ENCODE measurements around the gene SNX17.

Gene SNX17

DNA sequence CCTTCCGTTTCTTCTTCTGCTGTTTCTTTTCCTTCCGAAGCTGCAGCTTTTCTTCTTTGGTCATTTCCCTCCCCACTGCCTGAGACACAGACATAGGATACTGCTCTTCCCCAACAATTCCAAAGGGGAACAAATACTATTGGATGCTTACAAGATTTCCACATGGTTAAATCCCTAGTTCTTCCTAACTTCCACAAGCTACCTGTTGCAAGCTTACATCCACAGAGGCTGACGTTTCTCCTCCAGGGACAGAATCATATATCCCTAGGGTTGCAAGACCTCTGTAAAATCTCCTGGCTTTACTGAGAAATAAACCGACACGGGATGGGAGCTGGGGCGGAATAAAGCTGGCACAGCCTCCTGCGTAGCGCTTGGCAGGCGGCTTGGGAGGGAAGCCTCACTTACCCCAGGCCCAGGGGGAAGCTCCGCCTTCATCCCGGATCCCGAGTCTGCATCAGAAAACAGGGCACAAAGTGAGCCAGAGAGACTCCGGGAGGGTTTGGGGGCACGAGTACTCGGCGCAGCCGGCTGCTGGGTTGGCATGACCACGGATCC, 868 bp upstream of the SNX17 start:
- peak in 1 of 2 experiments; percentile 52 for DNase-seq

DNA sequence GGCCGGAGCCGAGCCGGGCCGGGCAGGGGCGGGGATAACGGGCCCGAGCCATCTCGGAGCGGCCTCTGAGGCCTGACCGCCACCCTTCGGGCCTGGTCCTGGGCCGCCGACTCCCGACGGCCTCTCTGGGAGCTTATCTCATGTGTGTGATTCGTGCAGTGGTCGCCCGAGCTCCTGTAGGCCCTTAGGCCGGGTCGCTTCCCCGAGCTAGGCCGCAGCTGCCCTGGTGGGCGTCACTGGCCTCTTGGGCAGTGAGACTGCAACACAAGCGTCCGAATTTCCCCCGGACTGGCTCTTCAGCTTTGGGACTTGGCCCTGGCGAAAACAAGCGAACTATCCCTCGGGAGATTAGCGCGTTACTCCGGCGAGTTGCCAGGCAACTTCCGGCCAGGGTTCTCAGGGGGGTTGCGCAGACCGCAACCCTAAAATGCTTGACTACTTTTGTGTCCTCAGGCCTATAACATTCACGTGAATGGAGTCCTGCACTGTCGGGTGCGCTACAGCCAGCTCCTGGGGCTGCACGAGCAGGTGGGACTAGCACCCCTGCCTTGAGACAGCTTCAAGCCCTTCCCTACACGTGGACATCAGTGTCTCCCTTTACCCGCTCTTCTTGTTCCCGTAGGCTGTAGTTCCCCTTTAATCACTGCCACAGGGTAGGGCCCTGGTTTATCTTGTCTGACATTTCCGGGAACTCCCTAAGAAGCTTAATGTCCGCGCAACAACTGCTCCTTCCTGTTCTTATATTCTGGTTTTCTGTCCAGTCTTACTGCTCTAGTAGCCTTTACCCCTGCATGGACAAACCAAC, 602 bp downstream of the SNX17 start:
- DNase-seq, result peak; percentile 36 to 45

- DNase-seq, result no peak
Measured at GRCh38 chr2:27372937-27373336, 2.5 kb downstream of the SNX17 start.

DNA sequence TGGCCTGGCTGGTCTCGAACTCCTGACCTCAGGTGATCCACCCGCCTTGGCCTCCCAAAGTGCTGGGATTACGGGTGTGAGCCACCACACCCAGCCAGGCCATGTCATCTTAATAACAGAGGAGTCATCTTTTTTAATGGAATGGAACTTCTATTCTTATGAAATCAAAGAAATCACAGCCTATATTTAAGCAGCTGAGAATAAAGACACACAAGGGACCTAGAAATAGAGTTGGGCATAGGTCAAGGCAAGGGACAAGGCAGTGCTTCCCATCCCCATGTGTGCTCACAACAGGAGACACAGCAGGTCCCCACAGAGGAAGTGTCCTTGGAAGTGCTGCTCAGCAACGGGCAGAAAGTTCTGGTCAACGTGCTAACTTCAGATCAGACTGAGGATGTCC, 3.2 kb downstream of the SNX17 start:
- no peak for DNase-seq

- DNase-seq, result no peak
Measured at GRCh38 chr2:27375513-27376099, 5.2 kb downstream of the SNX17 start.

DNA sequence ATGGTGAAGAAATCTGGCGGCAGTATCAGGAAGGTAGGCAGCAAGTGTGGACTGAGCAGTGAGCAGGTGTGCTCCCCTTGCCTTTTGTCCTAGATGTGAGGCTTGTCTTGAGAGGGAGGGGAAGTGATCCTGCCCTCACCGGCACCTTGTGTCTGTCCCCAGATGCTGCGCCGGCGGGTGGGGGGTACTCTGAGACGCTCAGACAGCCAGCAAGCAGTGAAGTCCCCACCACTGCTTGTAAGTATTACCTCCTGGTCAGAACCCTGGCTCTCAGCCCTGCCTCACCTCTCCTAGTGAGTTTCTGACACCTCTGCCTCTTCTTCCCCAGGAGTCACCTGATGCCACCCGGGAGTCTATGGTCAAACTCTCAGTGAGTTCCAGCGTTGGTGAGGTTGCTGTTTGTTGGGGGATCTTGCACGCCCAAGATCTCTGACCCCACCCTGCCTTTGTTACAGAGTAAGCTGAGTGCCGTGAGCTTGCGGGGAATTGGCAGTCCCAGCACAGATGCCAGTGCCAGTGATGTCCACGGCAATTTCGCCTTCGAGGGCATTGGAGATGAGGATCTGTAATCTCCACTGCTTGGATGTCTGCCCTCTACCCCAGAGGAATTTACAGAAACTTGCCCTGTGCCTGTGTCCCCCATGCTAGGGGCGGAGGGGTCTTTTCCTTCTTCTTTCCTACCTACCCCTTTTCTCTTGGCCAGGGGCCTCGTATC, 5.9 kb downstream of the SNX17 start:
- DNase-seq, result no peak

- no peak for DNase-seq
Measured at GRCh38 chr2:27376866-27377617, 6.6 kb downstream of the SNX17 start.

GRCh38 chr2:27377618-27378095, 7.2 kb downstream of the SNX17 start:
- DNase-seq, result no peak

GRCh38 chr2:27378096-27378808, 7.8 kb downstream of the SNX17 start:
- no peak for DNase-seq

DNA sequence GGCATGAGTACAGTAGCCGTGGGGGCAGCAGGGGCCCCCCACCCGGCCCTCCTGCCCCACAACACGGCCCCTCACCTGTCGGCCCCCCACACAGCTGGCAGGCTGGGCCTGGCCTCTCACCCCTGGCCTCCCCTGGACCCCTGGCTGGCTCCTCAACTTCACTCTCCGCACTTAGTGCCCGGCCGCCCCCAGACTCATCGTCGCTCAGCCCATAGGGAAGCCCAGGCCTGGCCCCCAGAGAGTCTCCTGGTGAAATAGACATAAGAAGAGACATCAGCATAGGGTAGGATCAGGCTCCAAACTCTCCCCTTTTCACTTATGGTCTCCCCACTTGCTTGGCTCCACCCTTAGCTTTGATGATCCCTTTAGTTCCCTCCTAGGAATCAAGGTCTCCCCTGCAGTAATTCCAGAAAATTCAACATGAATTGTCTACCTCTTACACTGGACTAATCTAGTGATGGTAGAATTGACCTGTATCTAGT, 8.4 kb downstream of the SNX17 start:
- no peak for DNase-seq

DNA sequence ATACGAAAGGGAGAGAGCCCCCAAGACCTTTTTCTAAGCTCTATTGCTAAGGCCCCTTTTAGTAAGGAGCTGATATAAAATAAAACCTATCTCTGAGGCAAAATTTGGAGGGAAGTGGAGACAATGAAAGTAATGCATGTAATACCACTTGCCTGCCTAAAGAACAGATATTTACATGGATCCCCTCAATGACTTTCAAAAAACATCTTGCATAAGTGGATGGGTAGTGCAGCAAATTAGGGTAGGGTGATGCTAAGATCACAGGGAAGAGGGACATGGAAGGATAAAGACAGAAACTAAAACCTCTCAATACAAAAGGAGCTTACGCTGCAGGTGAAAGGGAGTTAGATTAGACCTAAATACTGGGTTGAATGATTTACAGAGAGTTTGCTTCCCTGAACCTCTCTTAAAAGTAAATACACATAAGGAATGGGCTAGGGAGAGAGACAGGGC, 9.0 kb downstream of the SNX17 start:
- DNase-seq, result no peak

GRCh38 chr2:27379836-27380625, 9.6 kb downstream of the SNX17 start:
- peak; percentile 60 to 69 for DNase-seq

DNA sequence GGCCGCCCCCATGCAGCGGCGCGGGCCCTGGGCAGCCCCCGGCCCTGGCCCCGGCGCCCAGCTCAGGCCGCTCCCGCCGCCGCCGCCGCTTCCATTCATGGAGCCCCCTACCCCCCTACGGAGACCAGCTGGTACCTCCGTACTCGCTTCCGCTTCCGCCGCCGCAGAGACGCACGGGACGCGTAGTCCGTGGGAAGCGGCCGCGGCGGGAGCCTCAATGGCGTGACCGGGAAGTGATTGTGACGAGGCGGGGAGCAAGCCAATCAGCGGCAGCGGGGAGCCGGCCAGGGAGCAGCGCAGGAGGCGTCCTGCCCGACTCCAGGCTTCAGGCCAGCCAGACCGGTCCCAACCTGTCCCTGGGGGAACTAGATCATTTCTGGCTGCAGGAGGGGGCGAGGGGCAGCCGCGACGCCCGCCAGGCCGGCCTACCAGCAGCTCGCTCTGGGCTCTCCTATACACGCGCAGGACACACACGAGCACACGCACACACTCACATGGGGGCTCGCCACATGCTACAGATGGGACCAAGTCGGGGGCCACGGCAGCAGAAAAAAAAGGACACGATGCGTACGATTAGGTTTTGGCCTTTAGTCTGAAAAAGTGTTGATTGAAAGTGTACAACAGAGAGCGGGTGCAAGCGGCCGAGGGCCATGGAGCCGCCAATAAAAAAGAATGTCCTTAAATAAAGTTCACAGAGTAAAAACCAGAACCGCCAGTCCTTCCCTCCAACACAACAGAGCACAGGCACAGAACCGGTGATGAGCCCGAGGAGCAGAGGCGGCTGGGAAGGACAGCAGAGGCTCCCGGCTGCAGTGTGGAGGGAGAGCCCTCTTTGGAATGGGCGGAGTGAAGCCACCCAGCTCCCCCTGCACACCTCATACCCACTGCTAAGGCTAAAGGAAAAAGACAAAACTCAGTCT, 10.5 kb downstream of the SNX17 start, which contains the start of gene ZNF513:
TSS of gene ZNF513 (minus strand) at position 109 of the 920 bp plus-strand sequence. CDS start 208 bp downstream, outside the sequence.
- peak; percentile 91 to 93 for DNase-seq

- no peak for DNase-seq
Measured at GRCh38 chr2:27381577-27382181, 11.3 kb downstream of the SNX17 start.

DNA sequence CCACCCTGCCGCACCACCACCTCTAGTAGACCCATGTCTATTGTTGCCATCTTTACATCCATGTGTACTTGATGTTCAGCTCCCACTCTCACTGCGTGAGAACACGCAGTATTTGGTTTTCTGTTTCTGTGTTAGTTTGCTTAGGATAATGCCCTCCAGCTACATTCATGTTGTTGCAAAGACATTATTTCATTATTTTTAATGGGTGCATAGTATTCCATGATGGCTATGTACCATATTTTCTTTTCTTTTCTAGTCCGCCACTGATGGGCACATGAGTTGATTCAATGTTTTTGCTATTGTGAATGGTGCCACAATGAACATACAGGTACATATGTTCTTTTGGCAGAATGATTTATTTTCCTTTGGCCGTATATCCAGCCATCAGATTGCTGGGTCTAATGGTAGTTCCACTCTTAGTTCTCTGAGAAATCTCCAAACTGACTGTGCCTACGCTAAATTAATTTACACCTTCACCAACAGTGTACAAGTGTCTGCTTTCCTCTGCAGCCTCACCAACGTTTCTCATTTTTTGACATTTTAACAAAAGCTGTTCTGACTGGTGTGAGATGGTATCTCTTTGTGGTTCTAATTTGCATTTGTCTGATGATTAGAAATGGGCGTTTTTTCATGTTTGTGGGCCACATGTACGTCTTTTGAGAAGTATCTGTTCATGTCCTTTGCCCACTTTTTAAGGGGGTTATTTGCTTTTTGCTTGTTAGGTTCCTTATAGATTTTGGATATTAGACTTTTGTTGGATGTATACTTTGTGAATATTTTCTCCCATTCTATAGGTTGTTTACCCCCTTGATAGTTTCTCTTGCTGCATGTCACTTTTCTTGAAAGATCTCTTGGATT, 20.6 kb downstream of the SNX17 start:
- no peak for DNase-seq

- no peak for DNase-seq
Measured at GRCh38 chr2:27393225-27393624, 22.8 kb downstream of the SNX17 start.

DNA sequence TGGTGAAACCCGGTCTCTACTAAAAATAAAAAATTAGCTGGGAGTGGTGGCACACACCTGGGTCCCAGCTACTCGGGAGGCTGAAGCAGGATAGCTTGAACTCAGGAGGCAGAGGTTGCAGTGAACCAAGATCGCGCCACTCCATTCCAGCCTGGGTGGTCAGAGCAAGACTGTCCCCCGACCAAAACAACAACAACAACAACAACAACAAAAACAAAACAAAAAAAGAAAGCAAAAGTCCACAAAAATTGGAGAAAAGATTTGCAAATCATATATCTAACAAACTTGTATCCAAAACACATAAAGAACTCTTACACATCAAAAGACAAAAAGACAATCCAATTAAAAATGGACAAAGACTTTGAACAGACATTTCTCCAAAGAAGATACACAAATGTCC, 28.5 kb downstream of the SNX17 start:
- no peak for DNase-seq
